Body of pancreas (tissue), 4 donors: Measurements from ENCODE around the gene C1QTNF3.

Source experiments
- POLR2A ChIP-seq, 3 donors: fragments of 450-650 bp; IDR thresholded peaks; one replicate each; pipeline ENCODE4 v1.6.1; 2016; ENCODE audit warnings: antibody characterized with exemption in 3 of 3, mild to moderate bottlenecking in 2 of 3
- TF ChIP-seq, protein P1 (sequence below), 7 experiments: fragments of 450-650 bp in 4 of 7; fragments of 200-600 bp in 3 of 7; sonication (generic) in 3 of 7; IDR thresholded peaks; one replicate each; pipeline ENCODE4 v1.5.1; 2016 to 2019; ENCODE audit warnings: antibody characterized with exemption in 7 of 7

- TF ChIP-seq, protein P1, sequence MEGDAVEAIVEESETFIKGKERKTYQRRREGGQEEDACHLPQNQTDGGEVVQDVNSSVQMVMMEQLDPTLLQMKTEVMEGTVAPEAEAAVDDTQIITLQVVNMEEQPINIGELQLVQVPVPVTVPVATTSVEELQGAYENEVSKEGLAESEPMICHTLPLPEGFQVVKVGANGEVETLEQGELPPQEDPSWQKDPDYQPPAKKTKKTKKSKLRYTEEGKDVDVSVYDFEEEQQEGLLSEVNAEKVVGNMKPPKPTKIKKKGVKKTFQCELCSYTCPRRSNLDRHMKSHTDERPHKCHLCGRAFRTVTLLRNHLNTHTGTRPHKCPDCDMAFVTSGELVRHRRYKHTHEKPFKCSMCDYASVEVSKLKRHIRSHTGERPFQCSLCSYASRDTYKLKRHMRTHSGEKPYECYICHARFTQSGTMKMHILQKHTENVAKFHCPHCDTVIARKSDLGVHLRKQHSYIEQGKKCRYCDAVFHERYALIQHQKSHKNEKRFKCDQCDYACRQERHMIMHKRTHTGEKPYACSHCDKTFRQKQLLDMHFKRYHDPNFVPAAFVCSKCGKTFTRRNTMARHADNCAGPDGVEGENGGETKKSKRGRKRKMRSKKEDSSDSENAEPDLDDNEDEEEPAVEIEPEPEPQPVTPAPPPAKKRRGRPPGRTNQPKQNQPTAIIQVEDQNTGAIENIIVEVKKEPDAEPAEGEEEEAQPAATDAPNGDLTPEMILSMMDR (IDR thresholded peaks at IDR 0.05): no peak
- no peak for TF ChIP-seq POLR2A (IDR thresholded peaks at IDR 0.05)
Measured at GRCh38 chr5:33995865-33996264, 47.1 kb downstream of the C1QTNF3 start.
